Right atrium auricular region (tissue), 2 donors: ENCODE results near the gene STX19. TPM values are rescaled to one million over a fixed set of nuclear protein-coding genes. Genes with fewer than 3 reads are reported as not detected.
A peak's percentile ranks its signal among the peaks of the same experiment; 100 is the strongest.

ENCODE experiments used
- DNase-seq: peaks from one replicate; pipeline ENCODE4 v3.0.0-alpha.2; 2019; ENCODE audit warnings: low spot score
- H3K27ac ChIP-seq, 2 donors: fragments of 200-600 bp; sonication (generic); 1 replicate in 1 of 2; 2 replicates in 1 of 2; pipeline ENCODE4 v1.5.1; 2016 to 2019
- H3K27me3 ChIP-seq, 2 donors: fragments of 200-600 bp; sonication (generic); one replicate each; pipeline versions ENCODE4 v1.5.1 to v1.6.0; 2017 to 2019
- H3K36me3 ChIP-seq: fragments of 200-600 bp; sonication (generic); one replicate; pipeline ENCODE4 v1.5.1; 2016
- H3K4me1 ChIP-seq, 2 donors: fragments of 200-600 bp; sonication (generic); one replicate each; pipeline versions ENCODE4 v1.5.1 to v1.6.0; 2017 to 2019
- H3K4me3 ChIP-seq, 2 donors: fragments of 200-600 bp; sonication (generic); 1 replicate in 1 of 2; 2 replicates in 1 of 2; pipeline ENCODE4 v1.5.1; 2017 to 2019; ENCODE audit warnings: mild to moderate bottlenecking in 1 of 2, moderate library complexity in 1 of 2
- H3K9me3 ChIP-seq, 2 donors: fragments of 200-600 bp; sonication (generic); one replicate each; pipeline ENCODE4 v1.5.1; 2019
- CTCF ChIP-seq, 2 donors: fragments of 200-600 bp; sonication (generic); IDR thresholded peaks; one replicate each; pipeline ENCODE4 v1.5.1; 2019; ENCODE audit warnings: antibody characterized with exemption in 2 of 2
- total RNA-seq, 2 donors: library from RNA; depleted of rRNA; stranded (reverse); fragments of >200 nt; gene quantifications; one replicate each; pipeline ENCODE4 v1.1.0, GENCODE V29; 2016

The STX19 gene
- total RNA-seq, 2 donors from 2014 or later, result not detected

GRCh38 chr3:94069194-94069813 is 40.9 kb upstream of the STX19 start:
- DNase-seq, result no peak
- Histone ChIP-seq H3K27me3 (no peaks in the 10 kb centered on the region), H3K4me1 (peaks cover 0 to 12% of the 10 kb centered on the region in 2 donors), H3K4me3 (no peak overlapping the region), H3K27ac (no peak overlapping the region), H3K9me3 (no peaks in the 10 kb centered on the region), H3K36me3 (peaks cover 11% of the 10 kb centered on the region)
- TF ChIP-seq CTCF (IDR thresholded peaks at IDR 0.05), result peak; percentile 53 to 74

- no peak for TF ChIP-seq CTCF (IDR thresholded peaks at IDR 0.05)
- no peak for DNase-seq
- no peaks in the 10 kb centered on the region for H3K27me3 ChIP-seq
- H3K9me3 ChIP-seq, result no peaks in the 10 kb centered on the region
- peaks cover 5% of the 10 kb centered on the region for H3K36me3 ChIP-seq
- H3K4me3 ChIP-seq, result no peak overlapping the region
- peaks cover 0 to 22% of the 10 kb centered on the region in 2 donors for H3K4me1 ChIP-seq
- no peak overlapping the region for H3K27ac ChIP-seq
Observed at GRCh38 chr3:94066506-94067500, 38.4 kb upstream of the STX19 start.

GRCh38 chr3:94065819-94066480 is 37.6 kb upstream of the STX19 start:
- no peak for DNase-seq
- peaks cover 5% of the 10 kb centered on the region for H3K36me3 ChIP-seq

GRCh38 chr3:94065122-94065521 is 36.7 kb upstream of the STX19 start:
- Histone ChIP-seq H3K9me3 (no peaks in the 10 kb centered on the region), H3K4me1 (peaks cover 0 to 22% of the 10 kb centered on the region in 2 donors), H3K27ac (no peak overlapping the region), H3K4me3 (no peak overlapping the region), H3K27me3 (no peaks in the 10 kb centered on the region), H3K36me3 (peaks cover 5% of the 10 kb centered on the region)
- no peak for DNase-seq
- TF ChIP-seq CTCF (IDR thresholded peaks at IDR 0.05), result no peak

More at GRCh38 chr3:94065819-94066480, 37.6 kb upstream of the STX19 start:
- H3K4me3 ChIP-seq, result no peak overlapping the region
- H3K9me3 ChIP-seq, result no peaks in the 10 kb centered on the region
- H3K27me3 ChIP-seq, result no peaks in the 10 kb centered on the region
- H3K27ac ChIP-seq, result no peak overlapping the region
- no peak for TF ChIP-seq CTCF (IDR thresholded peaks at IDR 0.05)
- H3K4me1 ChIP-seq, result peaks cover 0 to 22% of the 10 kb centered on the region in 2 donors

- Histone ChIP-seq H3K4me1 (peaks cover 0 to 22% of the 10 kb centered on the region in 2 donors), H3K36me3 (peaks cover 5% of the 10 kb centered on the region), H3K27me3 (no peaks in the 10 kb centered on the region), H3K4me3 (no peak overlapping the region), H3K27ac (peak overlapping the region in 1 of 2 donors; percentile 91), H3K9me3 (no peaks in the 10 kb centered on the region)
- DNase-seq, result no peak
- TF ChIP-seq CTCF (IDR thresholded peaks at IDR 0.05), result no peak
Observed at GRCh38 chr3:94064243-94064860, 36.0 kb upstream of the STX19 start.
